Activated T-cell treated with anti-CD3 and anti-CD28 coated beads for 24 hours (primary cell): ENCODE data around the gene FKBP8.

Experiments
- DNase-seq: peaks from one replicate; pipeline ENCODE4 v3.0.0-alpha.2; 2020; ENCODE audit warnings: low read depth

Gene FKBP8

DNA sequence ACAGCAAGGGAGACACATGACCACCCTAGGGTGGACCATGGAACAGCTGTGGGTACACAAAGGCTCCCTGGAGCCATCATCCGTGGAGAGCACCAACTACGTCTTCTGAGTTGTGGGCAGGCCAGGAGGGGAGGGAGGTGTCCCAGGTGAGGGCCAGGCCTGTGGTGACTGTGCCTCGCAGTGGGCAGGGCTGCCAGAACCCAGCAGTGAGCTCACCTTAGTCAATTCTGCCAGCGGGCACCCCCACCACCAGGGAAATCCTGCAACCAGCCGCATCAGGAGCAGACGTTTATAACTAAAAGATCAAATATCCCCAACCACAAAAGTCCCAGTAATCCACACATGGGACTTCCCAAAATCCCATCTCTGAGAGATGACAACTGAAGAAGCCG is 41.1 kb downstream of the FKBP8 start:
- no peak for DNase-seq

DNA sequence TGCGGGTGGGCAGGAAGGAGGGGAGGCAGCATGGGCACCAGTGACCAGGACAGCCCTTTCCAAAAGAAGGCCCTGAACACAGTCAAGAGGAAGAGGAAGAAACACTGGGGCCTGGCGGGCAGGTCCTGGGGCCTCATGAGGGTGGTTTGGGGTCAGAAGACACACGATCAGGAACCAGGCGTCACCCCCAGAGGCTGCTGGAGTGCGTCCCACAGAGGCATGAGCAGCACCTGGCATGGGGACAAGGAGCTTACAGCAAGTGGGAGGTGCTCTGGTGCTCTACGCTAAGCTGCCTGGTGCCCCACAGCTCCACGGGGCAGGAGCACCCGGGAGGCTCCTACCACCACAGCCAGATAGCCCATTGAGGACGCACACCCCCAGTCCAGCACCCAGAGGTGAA is 41.5 kb downstream of the FKBP8 start:
- DNase-seq, result no peak

DNA sequence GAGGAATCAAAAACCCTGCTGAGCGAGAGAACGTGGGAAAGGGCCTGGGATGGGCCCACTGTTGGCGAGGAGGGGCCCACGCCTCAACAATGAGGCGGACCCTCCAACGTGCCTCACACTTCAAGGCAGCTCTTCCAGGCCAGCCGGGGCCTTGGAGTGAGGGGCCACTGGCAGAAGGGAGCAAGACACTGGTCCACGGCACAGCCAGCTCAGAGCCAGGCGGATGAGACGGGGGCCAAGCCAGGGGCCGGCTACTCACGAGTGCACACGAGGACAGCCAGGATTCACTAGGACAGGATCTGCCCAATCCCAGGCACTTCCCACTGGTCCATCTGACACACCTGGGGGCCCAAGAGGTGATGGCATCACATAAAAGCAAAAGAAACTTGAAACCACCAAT is 42.0 kb downstream of the FKBP8 start:
- no peak for DNase-seq

DNA sequence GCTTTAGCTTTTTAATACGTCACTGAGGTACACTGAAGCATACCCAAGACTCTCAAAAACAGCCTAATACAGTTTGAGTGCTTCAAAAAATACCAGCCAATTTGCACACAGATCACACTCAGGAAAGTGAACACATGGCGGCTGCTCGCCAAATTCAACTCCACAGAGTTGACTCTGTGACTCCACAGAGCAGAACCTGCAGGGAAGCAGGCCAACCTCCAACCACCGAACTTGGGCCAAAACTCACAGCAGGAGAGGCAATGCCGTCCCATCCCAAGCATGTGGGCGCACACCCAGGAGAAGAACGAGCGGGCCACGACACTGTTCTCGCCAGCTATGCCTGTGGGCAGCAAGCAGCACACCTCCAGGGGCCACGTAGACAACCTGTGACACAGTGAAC is 42.6 kb downstream of the FKBP8 start:
- DNase-seq, result no peak

DNA sequence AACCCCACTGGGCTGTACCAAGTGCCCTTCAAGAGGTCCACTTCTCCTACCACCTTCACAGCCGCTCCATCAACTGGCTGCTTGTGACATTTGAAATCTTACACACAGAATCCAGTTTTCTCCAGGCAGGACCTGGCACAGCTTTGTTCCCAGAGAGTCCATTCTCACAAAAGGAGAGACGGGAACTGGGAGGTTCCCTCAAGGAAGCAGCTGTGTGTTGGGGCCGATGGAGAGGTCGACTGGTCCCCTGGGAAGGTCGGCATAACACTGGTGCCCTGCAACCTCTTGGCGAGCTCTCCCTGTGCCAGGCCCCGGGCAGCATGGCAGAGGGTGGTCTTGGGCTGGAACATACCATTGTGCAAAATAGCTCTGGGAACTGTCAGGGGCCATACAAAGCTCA is 43.0 kb downstream of the FKBP8 start:
- no peak for DNase-seq

DNA sequence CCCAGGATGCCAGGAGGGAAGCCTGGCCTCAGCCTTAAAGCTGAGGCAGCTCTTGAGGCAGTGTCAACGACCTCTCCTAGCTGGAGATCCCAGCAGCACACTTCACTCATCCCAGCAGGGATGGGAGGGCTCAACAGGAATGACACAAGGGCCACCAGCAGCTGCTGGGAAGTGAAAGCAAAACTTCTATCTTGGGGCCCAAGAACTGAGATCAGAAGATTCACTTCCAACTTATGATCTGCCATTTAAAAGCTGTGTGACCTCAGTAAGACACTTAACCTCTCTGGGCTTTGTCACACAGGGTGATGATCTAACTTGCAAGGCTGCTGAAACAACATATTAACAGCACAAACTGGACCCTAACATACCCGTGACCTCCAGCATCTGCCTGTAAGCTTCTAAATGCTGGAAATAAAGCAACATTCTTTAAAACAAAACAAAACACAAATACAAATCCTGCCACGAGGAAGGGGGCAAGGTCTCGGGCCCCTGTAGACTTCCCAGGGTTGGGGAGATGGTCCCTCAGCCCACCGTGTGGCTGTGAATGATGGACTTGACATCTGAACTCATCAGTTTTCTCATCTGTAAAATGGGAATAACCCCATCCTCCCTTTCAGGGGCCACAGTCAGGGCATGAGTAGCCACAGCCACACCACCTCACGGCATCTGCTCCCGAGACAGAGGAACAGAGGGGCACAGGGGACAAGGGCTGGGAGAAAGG is 44.2 kb downstream of the FKBP8 start:
- no peak for DNase-seq

DNA sequence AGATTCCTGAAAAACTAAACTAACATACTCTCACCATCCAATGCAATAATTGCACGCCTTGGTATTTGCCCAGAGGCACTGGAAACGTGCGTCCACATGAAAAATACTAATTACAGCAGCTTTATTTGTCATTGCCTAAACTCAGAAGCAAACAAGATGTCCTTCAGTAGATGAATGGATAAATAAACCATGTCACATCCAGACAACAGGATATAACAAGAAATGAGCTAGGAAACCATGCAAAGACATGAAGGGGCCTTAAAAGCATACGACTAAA is 46.5 kb downstream of the FKBP8 start:
- no peak for DNase-seq

DNA sequence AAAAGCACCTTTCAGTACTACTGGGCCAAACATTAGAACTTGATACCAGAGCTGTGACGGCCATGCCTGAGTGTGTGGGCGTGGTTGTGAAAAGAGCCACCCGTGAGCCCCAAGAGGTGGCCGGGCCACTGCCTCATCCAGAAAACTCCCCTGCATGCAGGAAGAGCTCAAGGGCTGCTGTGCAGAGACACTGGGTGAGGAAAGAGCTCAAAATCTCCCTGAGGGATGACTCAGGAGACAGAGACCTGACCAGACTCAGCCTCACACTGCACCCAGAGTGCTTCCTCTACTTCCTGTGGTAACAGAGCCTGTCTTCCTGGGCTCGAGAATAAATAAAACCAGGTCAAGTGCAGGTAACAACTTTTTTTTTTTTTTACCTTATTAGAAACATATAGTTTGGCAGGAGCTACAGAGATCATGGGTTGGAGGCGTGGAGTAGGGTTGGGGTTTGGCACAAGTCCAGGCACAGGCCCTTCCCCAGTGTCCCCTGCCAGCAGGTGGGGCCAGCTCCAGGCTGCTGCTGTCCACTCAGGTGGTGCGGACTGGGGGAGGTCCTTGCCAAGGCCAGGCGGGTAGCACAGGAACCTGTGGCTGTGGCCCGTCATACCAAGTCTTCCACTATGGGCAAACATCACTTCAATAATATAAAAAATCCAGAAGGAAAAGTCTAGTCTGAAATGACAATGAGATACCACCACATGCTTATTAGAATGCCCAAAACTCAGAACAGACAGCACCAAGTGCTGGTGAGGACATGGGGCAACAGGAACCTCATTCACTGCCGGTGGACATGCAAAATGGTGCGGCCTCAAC is 47.0 kb downstream of the FKBP8 start:
- DNase-seq, result peak; percentile 33

DNA sequence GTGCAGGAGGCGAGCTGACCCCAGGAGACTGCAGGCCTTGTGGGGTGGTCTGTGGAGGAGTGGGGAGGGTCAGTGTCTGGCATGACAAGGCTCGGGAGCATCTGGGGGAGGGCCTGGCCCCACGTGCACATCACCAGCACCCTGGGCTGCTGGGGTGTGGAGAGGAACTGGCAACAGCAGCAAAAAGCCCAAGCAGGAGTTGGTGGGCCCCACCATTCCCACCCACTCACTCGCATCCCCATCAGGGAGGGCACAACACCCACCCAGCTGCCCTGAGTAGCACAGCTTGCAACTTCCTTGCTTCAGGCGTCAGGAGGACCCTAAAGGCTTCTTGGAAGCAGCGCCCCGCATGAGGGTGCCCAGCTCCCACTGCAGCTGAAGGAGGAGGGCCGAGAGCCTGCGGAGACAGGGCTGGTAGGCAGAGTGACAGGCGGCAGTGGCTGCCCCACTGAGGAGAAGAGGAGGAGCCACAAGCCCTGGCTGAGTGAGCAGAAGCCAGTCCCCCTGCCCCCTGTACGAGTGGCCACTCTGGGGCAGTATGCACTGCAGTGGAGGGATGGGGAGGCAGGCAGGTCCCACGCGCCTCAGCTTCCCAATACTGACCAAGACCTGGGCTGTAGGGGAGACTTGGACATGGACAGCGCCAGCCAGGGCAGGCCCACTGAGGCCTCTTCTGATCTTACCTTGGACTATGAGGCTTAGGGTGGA is 48.0 kb downstream of the FKBP8 start:
- DNase-seq, result no peak

DNA sequence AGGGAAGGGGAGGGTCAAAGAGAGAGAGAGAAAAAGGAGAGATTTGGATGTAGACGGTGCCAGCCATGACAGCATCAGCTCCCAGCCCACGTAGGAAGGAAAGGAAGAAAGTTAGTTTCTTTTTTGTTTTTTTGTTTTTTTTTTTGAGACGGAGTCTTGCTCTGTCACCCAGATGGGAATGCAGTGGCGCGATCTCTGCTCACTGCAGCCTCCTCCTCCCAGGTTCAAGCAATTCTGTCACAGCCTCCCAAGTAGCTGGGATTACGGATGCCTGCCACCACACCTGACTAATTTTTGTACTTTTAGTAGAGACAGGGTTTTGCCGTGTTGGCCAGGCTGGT is 49.1 kb downstream of the FKBP8 start:
- no peak for DNase-seq

DNA sequence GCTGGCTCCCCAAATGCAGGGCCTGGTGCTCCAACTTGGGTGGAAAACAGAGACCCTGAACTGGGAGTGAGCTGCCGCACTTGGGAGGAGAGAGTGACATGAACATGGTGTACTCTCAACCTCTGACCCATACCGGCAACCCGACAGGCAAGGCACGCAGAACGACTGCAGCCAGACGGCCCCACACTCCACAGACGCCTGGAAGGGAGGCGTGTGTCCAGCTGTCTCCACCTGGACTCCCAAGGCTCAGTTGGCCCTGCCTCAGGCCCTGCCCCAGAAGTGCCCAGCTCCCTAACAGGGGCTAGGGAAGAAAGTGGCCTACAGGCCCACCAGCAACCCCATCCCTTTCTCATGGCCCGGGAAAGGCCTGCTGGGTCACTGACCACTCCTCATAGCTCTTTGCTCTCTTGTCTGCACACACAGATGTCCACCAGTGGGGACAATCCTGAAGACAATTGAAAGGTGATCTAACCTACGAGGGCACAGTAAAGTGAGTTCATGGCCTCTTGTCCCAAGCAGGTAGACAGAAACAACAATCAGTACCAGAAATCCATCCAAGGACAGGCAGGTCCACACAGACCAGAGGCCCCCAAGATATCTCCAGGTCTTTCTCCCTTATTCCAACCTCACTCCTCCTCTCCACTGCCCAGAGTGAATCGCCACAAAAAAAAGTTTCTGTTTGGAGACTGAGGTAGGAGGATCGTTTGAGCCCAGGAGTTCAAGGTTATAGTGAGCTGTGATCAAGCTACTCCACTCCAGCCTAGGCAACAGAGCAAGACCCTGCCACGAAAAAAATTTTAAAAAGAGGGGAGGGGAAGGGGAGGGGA is 49.7 kb downstream of the FKBP8 start:
- DNase-seq, result no peak

DNA sequence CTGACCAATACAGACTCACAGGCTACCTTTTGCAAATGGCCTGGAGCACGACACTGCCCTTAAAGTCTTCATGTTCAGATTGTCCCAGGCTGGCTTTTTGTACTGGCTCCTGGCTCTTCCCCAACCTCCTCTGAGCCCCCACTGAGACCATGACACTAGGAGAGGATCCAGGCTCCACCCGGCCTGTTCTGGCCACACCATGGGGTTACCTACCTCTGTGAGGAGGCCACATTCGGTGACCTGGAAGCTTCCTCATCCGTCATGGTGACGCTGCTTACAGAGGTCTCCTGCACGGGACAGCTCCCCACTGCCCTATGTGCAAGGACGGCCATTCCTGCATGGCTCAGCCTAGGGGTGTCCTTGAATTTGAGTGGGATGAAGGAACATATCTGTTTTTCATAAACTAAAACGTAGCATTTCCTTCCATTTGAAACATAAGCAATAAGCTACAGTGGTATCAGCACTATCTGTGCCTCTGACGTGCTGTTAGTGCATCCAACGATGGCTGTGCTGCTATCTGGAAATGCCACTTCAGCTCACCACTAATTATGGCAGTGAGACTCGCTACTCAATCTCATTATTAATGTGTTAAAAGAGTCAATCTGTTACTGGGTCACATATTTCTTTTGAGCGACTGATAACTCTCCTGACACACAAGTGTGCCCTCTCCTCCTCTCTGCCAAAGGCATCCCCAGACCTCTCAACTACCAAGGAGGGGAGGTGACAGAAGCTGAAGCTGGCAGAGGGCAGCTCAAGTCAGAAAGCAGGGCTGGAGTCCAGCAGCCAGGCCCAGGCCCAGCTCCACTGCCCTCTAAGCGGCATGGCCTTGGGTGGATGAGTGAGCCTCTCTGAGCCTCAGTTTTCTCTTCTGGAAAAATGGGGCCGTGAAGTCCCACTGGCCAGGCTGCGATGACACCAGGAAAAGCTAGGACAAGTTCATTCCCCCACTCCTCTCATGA is 51.1 kb downstream of the FKBP8 start:
- DNase-seq, result no peak

DNA sequence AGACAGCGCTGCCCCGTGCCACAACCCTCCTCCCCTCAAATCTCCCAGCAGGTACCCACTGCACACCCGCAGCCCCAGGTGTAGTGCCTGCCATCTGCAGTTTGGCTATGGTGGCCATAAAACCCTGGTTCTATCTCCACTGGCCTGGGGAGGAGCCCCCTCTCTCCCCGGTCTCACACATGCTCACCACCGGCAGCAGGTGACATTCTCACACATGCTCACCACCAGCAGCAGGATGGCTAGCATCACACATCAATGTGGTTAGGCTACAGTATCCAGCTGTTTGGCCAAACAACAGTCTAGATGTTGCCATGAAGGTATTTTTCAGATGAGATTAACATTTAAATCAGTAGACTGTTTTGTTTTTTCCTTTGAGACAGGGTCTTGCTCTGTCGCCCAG is 52.6 kb downstream of the FKBP8 start:
- no peak for DNase-seq

DNA sequence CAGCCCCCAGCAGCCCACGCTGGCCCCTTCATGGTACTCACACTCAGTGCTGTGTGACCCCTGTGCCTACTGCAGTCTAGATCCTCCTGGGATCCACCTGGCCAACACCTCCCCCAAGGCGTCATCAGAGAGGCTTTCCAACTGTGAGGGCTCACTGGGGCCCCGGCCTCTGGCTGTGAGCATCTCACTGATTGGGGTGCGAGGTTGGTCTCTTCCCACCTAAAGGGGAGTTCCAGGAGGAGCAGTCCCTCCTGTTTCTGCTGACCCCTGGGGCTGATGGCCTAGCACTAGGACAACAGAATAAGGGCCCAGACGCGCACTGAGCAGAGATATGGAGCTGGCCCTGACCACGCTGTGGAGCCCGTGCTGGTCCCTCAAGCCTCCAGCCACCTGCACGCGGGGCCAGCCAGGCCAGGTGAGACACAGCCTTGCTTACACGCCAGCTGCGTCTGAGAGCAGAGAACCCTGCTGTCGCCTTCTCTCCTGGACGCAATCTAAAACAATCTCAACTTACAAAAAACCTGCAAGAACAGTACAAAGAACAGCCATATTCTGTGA is 53.7 kb downstream of the FKBP8 start:
- DNase-seq, result no peak

DNA sequence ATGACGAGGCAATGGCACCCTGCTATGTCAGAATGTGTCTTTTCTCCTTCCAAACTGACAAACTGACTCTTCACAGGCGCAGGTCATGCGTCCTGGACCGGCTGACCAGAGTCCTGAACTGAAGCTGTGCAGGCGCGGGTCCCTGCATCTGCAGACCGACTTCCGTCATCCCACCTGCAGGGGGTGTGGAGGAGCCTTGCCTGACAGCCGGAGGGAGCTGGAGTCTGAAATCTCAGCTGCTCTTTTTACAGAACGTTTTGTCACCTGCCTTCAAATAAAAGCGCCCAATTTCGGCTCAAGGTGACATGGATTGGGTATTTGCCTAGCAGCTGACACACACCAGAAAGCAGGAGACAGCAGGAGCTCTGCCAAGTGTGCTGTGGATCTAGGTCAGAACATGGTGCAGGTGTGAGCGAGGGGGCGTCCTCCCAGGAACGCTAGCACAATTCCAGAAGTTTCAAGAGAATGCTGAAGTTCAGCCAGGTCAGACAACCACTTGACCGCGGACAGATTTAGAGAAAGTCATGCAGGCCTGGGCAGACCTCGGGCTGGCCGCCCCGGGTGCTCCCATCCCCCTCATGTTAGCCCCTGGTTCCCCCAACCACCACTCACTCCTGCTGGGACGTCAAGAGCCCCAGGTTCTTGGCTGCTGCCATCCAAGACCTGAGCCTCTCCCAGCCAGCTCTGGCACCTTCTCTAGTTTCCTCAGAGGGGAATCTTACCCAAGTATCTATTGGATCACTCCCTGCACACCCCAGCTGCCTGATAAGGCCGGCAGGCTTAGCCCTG is 54.3 kb downstream of the FKBP8 start:
- no peak for DNase-seq

DNA sequence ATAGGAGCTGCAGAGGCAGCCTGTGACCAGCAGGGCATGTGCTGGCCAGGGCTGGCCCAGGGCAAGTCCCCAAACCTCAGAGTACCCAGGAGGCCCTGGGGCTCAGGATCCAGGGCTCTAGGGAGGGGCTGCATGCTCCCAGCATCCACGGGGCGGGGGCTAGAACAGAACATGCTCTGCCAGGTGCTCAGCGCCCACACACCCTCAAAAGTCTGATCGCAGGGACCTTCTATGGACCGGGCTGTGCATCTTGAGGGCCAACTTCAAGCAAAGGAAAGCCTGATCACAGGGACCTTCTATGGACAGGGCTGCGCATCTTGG is 55.0 kb downstream of the FKBP8 start:
- DNase-seq, result no peak

DNA sequence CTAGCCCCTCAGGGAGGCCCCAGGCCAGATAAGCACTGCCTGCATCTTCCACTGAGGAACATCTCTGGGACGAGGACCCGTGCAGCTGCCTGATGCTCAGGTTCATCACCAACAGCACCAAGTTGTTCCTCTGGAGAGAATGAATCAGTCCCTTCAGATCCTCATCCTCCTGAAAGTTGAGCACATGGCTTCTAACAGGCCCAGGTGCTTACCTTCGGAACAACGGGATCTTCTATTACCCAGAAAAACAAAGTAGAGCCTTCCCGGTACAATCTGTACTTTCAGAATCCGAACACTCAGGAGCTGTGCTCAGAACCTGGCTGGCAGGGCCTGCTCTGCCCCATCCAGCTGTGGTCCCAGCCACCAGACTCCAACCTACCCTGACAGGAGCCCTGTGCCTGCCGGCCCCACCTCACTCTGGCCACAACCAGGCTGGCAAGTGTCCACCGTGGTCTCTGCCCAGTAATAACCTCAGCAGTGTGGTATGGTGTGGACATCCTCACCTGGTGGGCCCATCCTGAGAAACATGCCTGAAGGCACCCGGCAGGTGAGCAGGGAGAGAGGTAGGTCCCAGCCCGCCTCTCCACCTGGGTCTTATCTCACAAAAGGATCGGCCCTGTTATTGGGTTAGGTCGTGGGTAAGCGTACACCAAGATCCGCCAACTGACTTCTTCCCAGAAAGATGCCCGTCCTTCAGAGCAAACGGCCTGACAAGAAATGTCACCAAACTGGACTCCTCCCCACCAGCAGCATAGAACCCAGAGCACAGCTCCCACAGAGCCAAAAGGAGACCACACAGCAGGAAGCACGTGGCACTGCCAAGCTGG is 55.6 kb downstream of the FKBP8 start:
- DNase-seq, result no peak

DNA sequence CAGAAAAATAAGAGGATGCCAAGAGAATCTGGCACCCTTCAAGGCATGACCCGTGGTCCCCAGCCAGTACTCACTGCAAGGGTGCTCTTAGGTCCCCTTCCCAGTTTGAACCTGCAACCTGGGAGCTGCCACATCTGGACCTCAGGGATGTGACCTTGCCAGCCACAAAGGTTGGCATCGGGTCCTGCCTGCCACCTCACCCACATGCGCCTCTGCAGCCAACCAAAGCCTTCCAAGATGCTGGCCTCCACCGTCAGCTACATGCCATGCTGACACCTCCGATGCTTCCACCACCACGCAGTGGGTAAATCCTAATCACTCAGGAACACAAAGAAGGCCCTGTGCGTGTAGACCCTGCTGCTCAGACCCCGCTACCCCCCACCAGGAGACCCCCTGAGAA is 56.6 kb downstream of the FKBP8 start:
- no peak for DNase-seq

DNA sequence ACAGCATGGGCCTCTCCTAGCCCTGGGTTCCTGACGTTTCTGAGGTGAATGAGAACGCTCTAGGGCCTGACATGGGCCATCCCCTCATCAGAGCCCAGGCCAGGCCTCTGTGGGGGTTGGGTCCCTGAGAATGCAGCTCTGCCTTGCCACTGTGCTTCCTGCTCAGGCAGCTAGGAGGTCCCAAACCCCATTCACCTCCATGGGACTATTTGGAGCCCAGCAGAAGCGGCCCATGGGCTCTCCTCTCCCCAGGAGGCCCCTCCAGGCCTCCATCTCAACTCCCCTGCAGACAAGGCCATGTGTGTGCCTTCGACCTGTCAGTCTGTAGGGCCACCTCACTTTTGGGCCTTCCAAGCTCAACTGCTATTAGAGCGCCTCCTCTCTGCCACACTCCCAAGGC is 58.4 kb downstream of the FKBP8 start:
- DNase-seq, result no peak
